Measurements from ENCODE around the gene SUPV3L1. TPM values are rescaled to one million over a fixed set of nuclear protein-coding genes. Genes with fewer than 3 reads are reported as not detected.
A peak's percentile ranks its signal among the peaks of the same experiment; 100 is the strongest.

Gene SUPV3L1
- total RNA-seq (2011; cell fraction: chromatin; rRNA removed; ENCODE audit: low replicate concordance): 72.0 and 118 TPM in 2 replicates
- total RNA-seq (2011; cell fraction: nucleolus; rRNA removed): 52.4 and 53.4 TPM in 2 replicates
- 71.7 and 77.1 TPM in 2 replicates for total RNA-seq (2011; cell fraction: nucleoplasm; rRNA removed)
- 69.9 and 81.4 TPM in 2 replicates for total RNA-seq (2014; rRNA removed)
- total RNA-seq (2014; rRNA removed; fragmentation: Illumina TruSeq; extraction: Trizol): 97.2 and 109 TPM in 2 replicates
- total RNA-seq (2015; rRNA removed; fragmentation: Illumina TruSeq; extraction: Trizol): 84.7 and 85.0 TPM in 2 replicates
- total RNA-seq (2021): 92.6 and 103 TPM in 2 replicates
- polyA plus RNA-seq (2011; rRNA removed): 83.3 and 94.8 TPM in 2 replicates
- 51.6 and 77.5 TPM in 2 replicates for polyA plus RNA-seq (2011; cell fraction: cytosol; rRNA removed)
- 58.7 and 70.3 TPM in 2 replicates for polyA plus RNA-seq (2011; cell fraction: nucleus; rRNA removed)
- polyA plus RNA-seq (2012): 57.6 and 58.4 TPM in 2 replicates
- polyA plus RNA-seq (2014; fragmentation: Illumina TruSeq; extraction: Trizol): 116 and 156 TPM in 2 replicates
- polyA plus RNA-seq (2014; fragmentation: Nextera tagmentation; extraction: Ambion mirVana): 10 to 100 TPM; 45.2 to 66.1 TPM
- polyA plus RNA-seq (2014; rRNA removed): 93.3 and 106 TPM in 2 replicates
- polyA minus RNA-seq (2011; rRNA and poly(A)+ RNA removed): 241 and 312 TPM in 2 replicates
- 89.6 and 115 TPM in 2 replicates for polyA minus RNA-seq (2011; cell fraction: cytosol; rRNA and poly(A)+ RNA removed)
- 27.6 and 48.0 TPM in 2 replicates for polyA minus RNA-seq (2011; cell fraction: nucleus; rRNA and poly(A)+ RNA removed)
- Bru-seq, nascent RNA: percentile 92 among the genes with signal in this experiment
- BruChase-seq, experiment 1, labeled RNA remaining after a 2-hour chase: percentile 97 among the genes with signal in this experiment
- percentile 97 among the genes with signal in this experiment for BruChase-seq, experiment 2, labeled RNA remaining after a 6-hour chase
- long read RNA-seq, experiment 1, transcript SUPV3L1-201 (15 exons, 2,484 nt): major isoform, 216 of 327 reads
- long read RNA-seq, experiment 1, partial matches to known transcripts: 70 of 327 reads
- long read RNA-seq, experiment 1, other reads (novel, unspliced or antisense): 39 of 327 reads
- long read RNA-seq, experiment 2, partial matches to known transcripts: 28 of 110 reads
- long read RNA-seq, experiment 2, other reads (novel, unspliced or antisense): 82 of 110 reads
- long read RNA-seq, experiment 3, transcript SUPV3L1-201 (15 exons, 2,484 nt): major isoform, 89 of 125 reads
- long read RNA-seq, experiment 3, partial matches to known transcripts: 6 of 125 reads
- long read RNA-seq, experiment 3, other reads (novel, unspliced or antisense): 30 of 125 reads

DNA sequence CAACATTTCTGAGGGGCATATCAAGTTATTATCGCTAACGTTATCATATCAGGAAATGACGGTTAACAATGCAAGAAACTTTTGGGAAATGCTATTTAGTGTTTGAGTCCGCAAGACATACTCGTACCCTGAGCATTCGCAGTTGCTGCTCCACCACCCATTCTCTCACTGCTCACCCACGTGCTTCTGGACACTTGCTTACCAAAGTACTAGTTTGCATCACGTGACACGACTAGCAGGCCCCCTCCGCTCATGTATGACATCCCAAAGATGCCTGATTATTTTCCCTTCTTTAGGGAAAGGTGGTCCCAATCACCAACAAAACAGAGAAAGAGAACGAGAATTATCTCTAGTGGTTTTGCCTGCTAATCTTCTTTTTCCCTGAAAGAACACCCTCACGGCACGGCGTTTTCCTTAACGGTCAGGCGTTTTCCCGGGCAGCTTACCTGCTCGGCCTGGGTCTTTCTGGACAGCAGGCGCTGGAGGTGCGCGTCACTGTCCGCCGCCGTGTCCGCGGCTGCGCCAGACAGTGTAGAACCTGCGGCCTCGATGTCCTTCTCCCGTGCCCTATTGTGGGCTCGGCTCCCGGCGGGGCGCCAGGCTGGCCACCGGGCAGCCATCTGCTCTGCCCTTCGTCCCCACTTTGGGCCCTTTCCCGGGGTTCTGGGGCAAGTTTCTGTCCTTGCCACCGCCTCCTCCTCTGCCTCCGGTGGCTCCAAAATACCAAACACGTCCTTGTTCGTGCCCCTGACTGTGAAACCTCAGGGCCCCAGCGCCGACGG is at the start of gene SUPV3L1:
Gene SUPV3L1 (plus strand): TSS at position 492 of the 782 bp plus-strand sequence. CDS start 58 bp downstream, at position 550.
- Histone ChIP-seq H3K27me3 (ENCODE audit: control insufficient read depth in 2 of 2, insufficient read depth in 2 of 2, low read length in 2 of 2) (no peaks in the 10 kb centered on the region), H3K4me3 (peak within 1 kb of the TSS; percentile 99), H3K36me3 (ENCODE audit: control insufficient read depth, insufficient read depth, low read length) (peaks cover 29% of the 10 kb centered on the region), H3K9ac (ENCODE audit: insufficient read depth in 1 of 2, low read depth in 2 of 2, low read length in 2 of 2) (peak within 1 kb of the TSS; percentile 97 to 98), H3K27ac (ENCODE audit: extremely low read depth, low read depth, low read length) (peak within 1 kb of the TSS; percentile 99), H3K79me2 (ENCODE audit: control insufficient read depth, insufficient read depth, low read length) (peaks cover 57% of the 10 kb centered on the region), H3K4me1 (replicated peaks in 1 of 2; ENCODE audit: control insufficient read depth in 2 of 2, insufficient read depth in 2 of 2, low read length in 2 of 2) (peaks cover 7 to 8% of the 10 kb centered on the region in 2 experiments; a peak in 3 of 5 replicates), H3K4me2 (ENCODE audit: insufficient read depth, low read length) (peak within 1 kb of the TSS; percentile 96), H3K9me3 (replicated peaks; ENCODE audit: control insufficient read depth, insufficient read depth, low read depth, low read length) (no peaks in the 10 kb centered on the region), H4K20me1 (replicated peaks; ENCODE audit: control insufficient read depth, insufficient read depth, low read length) (peaks cover 4% of the 10 kb centered on the region; the same call in 1 of the 2 replicates), H3K9me1 (ENCODE audit: control insufficient read depth, insufficient read depth, low read length) (no peaks in the 10 kb centered on the region), H2AFZ (ENCODE audit: low read depth, low read length) (peak within 1 kb of the TSS; percentile 99)
- ChIA-PET CTCF (ENCODE audit: low intra/inter-chr PET ratio) (no interaction called here), POLR2A (interaction anchor here (0.6 to 2.0 kb wide), 13 partner anchors 13 to 773 kb away, joined by 3 to 5 read pairs (median 3); partner anchors contain the start of gene RUFY2)
- whole genome bisulfite sequencing (ENCODE audit: insufficient coverage, low coverage, missing lambda C conversion rate): under 1% methylated on average over 37 of the region's 44 CpGs
- peak; percentile 98 for FAIRE-seq
- in situ Hi-C loops (cut with MboI) (no loop called here), intact Hi-C loops (cut with micrococcal nuclease) (loop anchor here (1.0 kb wide), 1 partner anchor 56 kb away; the partner anchor contains the start of gene VPS26A)
- peak; percentile 96 to 99 (median 98) for DNase-seq (ENCODE audit: extremely low read depth in 1 of 4, low spot score in 3 of 4)
- ATAC-seq: peak; percentile 88
- no TSS peak for BruUV-seq (replicated peaks)
- TF ChIP-seq ATF7 (IDR thresholded peaks at IDR 0.05) (peak; percentile 95), IRF2 (CRISPR knock-in tag; IDR thresholded peaks at IDR 0.05) (no peak), POLR2H (tag; IDR thresholded peaks at IDR 0.05; ENCODE audit: low read depth) (peak; percentile 88), SUPT5H (IDR thresholded peaks at IDR 0.05) (peak; percentile 88), NEUROD1 (IDR thresholded peaks at IDR 0.05; ENCODE audit: borderline replicate concordance, low read depth, low read length, partially characterized antibody) (peak; percentile 92)
- TF ChIP-seq, protein P1, sequence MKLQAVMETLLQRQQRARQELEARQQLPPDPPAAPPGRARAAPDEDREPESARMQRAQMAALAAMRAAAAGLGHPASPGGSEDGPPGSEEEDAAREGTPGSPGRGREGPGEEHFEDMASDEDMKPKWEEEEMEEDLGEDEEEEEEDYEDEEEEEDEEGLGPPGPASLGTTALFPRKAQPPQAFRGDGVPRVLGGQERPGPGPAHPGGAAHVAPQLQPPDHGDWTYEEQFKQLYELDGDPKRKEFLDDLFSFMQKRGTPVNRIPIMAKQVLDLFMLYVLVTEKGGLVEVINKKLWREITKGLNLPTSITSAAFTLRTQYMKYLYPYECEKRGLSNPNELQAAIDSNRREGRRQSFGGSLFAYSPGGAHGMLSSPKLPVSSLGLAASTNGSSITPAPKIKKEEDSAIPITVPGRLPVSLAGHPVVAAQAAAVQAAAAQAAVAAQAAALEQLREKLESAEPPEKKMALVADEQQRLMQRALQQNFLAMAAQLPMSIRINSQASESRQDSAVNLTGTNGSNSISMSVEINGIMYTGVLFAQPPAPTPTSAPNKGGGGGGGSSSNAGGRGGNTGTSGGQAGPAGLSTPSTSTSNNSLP (IDR thresholded peaks at IDR 0.05; ENCODE audit: borderline replicate concordance, low read depth, low read length): no peak
- TF ChIP-seq, protein P2, sequence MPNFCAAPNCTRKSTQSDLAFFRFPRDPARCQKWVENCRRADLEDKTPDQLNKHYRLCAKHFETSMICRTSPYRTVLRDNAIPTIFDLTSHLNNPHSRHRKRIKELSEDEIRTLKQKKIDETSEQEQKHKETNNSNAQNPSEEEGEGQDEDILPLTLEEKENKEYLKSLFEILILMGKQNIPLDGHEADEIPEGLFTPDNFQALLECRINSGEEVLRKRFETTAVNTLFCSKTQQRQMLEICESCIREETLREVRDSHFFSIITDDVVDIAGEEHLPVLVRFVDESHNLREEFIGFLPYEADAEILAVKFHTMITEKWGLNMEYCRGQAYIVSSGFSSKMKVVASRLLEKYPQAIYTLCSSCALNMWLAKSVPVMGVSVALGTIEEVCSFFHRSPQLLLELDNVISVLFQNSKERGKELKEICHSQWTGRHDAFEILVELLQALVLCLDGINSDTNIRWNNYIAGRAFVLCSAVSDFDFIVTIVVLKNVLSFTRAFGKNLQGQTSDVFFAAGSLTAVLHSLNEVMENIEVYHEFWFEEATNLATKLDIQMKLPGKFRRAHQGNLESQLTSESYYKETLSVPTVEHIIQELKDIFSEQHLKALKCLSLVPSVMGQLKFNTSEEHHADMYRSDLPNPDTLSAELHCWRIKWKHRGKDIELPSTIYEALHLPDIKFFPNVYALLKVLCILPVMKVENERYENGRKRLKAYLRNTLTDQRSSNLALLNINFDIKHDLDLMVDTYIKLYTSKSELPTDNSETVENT (CRISPR knock-in tag; IDR thresholded peaks at IDR 0.05): peak; percentile 95
- TF ChIP-seq, protein P3, sequence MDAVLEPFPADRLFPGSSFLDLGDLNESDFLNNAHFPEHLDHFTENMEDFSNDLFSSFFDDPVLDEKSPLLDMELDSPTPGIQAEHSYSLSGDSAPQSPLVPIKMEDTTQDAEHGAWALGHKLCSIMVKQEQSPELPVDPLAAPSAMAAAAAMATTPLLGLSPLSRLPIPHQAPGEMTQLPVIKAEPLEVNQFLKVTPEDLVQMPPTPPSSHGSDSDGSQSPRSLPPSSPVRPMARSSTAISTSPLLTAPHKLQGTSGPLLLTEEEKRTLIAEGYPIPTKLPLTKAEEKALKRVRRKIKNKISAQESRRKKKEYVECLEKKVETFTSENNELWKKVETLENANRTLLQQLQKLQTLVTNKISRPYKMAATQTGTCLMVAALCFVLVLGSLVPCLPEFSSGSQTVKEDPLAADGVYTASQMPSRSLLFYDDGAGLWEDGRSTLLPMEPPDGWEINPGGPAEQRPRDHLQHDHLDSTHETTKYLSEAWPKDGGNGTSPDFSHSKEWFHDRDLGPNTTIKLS (IDR thresholded peaks at IDR 0.05; ENCODE audit: borderline replicate concordance, low read depth): peak; percentile 76

All from K562 (cell line).